Renal pelvis (tissue), 3 donors: ENCODE results near the gene OR1A1. TPM values are rescaled to one million over a fixed set of nuclear protein-coding genes. Genes with fewer than 3 reads are reported as not detected.

Source experiments
- polyA plus RNA-seq, 3 donors: library from polyadenylated mRNA; unstranded; fragments of 120-200 nt; gene quantifications; one replicate each; pipeline ENCODE4 v1.2.1, GENCODE V29; 2013; ENCODE audit not compliant: insufficient read length in 3 of 3

The OR1A1 gene
- polyA plus RNA-seq, 3 donors = not detected

Other genes starting within 250 kb of the OR1A1 start
- not detected for gene OR1D5, start 144.1 kb upstream of the OR1A1 start, polyA plus RNA-seq
- under 1 TPM in 1 of 3 donors, not detected in 2; 0.05 TPM for gene OR1D2, start 103.2 kb upstream of the OR1A1 start, polyA plus RNA-seq
- gene OR1G1, start 80.1 kb upstream of the OR1A1 start, polyA plus RNA-seq = not detected
- not detected for gene OR1A2, start 10.1 kb upstream of the OR1A1 start, polyA plus RNA-seq
- under 1 TPM; 0.18 to 0.33 (median 0.19) TPM for gene OR3A1, start 90.7 kb downstream of the OR1A1 start, polyA plus RNA-seq
- 1 to 10 TPM in 1 of 3 donors, under 1 TPM in 2; 0.18 to 2.5 (median 0.71) TPM for gene OR3A2, start 178.6 kb downstream of the OR1A1 start, polyA plus RNA-seq
- under 1 TPM in 1 of 3 donors, not detected in 2; 0.06 TPM for gene OR1E1, start 190.7 kb downstream of the OR1A1 start, polyA plus RNA-seq
- under 1 TPM; 0.03 to 0.12 (median 0.10) TPM for gene OR3A3, start 203.7 kb downstream of the OR1A1 start, polyA plus RNA-seq
- not detected for gene OR1E2, start 226.2 kb downstream of the OR1A1 start, polyA plus RNA-seq